ENCODE data around the gene ATP9B.
A peak's percentile ranks its signal among the peaks of the same experiment; 100 is the strongest.

ATP9B gene

DNA sequence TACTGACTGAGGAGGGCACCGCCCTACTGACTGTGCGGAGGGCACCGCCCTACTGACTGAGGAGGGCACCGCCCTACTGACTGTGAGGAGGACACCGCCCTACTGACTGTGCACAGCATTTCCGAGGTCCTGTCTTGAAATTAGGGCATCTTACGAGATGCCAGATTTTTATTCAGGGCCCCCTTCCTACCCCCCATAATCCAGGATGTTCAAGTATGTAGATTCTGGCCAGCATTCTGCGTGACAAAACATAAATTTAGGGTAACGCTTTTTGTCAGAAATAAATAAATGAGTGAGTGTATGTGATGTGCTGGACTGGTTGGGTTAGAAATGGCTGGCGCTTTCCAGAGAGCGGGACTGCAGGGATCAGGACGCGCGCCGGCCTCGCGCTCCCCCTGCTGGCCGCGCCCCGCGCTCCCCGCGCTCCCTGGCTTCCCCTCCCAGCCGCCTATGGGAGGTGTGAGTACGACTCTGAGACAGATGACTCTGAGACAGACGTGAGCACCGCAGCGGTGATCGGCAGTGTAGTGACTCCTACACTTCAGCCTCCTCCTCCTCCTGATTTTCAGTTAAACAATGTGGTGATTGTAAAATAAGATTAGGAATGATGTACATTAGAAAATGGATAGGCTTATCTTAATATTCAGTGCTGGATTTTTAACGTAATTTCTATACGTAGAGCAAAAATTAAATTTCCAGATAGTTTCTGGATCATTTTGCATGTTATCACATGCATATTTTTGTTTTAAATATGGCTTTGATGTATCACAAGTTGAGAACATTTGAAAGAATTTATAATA, 177.3 kb downstream of the ATP9B start:
- H3K4me2 ChIP-seq (ENCODE audit: low read length): no peak overlapping the region
- H3K9ac ChIP-seq (ENCODE audit: low read length): no peak overlapping the region
- no peak overlapping the region for H2AK5ac ChIP-seq (ENCODE audit: low read length)
- H3K27ac ChIP-seq (ENCODE audit: low read depth, low read length): no peak overlapping the region
- H3K36me3 ChIP-seq (ENCODE audit: control insufficient read depth, insufficient read depth, low read length): no peaks in the 10 kb centered on the region
- no peak overlapping the region for H2BK120ac ChIP-seq (ENCODE audit: low read depth, low read length)
- H3K4ac ChIP-seq (ENCODE audit: low read depth, low read length): no peak overlapping the region
- H2BK15ac ChIP-seq (replicated peaks; ENCODE audit: low read depth): no peak overlapping the region
- WGBS (ENCODE audit: extremely low coverage, insufficient coverage, low lambda C conversion rate): no CpG with 5 or more reads among the region's 31 CpGs
- H3K18ac ChIP-seq (ENCODE audit: low read length): no peak overlapping the region
- H3K4me3 ChIP-seq (ENCODE audit: low read length): no peak overlapping the region
- no peaks in the 10 kb centered on the region for H3K27me3 ChIP-seq (ENCODE audit: insufficient read depth, low read length, poor library complexity)
- H3K56ac ChIP-seq (ENCODE audit: low read length): no peak overlapping the region
- no peaks in the 10 kb centered on the region for H3K79me2 ChIP-seq (ENCODE audit: control insufficient read depth, insufficient read depth, low read length)
- no peak overlapping the region for H4K5ac ChIP-seq (ENCODE audit: low read length)
- peak; percentile 87 for DNase-seq
- no peak overlapping the region for H4K8ac ChIP-seq (ENCODE audit: low read depth, low read length)
- no peaks in the 10 kb centered on the region for H3K79me1 ChIP-seq (ENCODE audit: low read length)
- no peak overlapping the region for H3K23ac ChIP-seq (ENCODE audit: low read length)
- H3K4me1 ChIP-seq (ENCODE audit: control insufficient read depth, low read depth, low read length): no peaks in the 10 kb centered on the region
- no peak overlapping the region for H2BK5ac ChIP-seq (ENCODE audit: low read length)

DNA sequence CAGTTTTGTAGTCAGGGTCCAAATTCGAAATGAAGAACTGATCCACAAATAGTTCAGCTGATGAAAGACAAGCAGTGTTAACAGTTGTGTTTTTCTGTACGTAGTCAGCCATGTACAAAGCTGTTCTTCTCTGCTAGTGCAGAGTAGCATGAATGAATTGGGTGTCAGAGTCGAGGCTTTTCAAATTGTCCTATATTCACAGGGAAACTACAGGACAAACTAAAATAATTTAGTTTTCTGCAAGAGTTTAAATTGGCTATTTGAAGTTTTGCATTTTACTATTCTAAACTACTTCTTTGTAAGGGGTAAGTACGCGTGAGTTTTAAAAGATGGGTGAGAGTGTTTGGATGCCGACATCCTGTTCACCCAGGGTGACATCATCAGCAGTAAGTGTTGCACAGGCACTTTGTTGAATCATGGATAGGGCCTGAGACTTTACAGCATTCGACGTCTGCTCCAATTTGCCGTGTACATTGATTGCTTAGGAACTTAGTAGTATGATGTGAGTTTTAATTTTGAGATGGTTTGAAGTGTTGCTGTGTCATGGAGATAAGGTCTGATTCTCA, 179.4 kb downstream of the ATP9B start:
- Histone ChIP-seq H3K18ac (ENCODE audit: low read length) (no peak overlapping the region), H2BK120ac (ENCODE audit: low read depth, low read length) (no peak overlapping the region), H3K4me3 (ENCODE audit: low read length) (no peak overlapping the region), H3K27ac (ENCODE audit: low read depth, low read length) (no peak overlapping the region), H3K79me1 (ENCODE audit: low read length) (no peaks in the 10 kb centered on the region), H3K36me3 (ENCODE audit: control insufficient read depth, insufficient read depth, low read length) (no peaks in the 10 kb centered on the region), H4K5ac (ENCODE audit: low read length) (no peak overlapping the region), H3K4me1 (ENCODE audit: control insufficient read depth, low read depth, low read length) (no peaks in the 10 kb centered on the region), H3K4me2 (ENCODE audit: low read length) (no peak overlapping the region), H2BK5ac (ENCODE audit: low read length) (no peak overlapping the region), H3K23ac (ENCODE audit: low read length) (no peak overlapping the region), H3K9ac (ENCODE audit: low read length) (no peak overlapping the region), H3K27me3 (ENCODE audit: insufficient read depth, low read length, poor library complexity) (no peaks in the 10 kb centered on the region), H3K4ac (ENCODE audit: low read depth, low read length) (no peak overlapping the region), H2AK5ac (ENCODE audit: low read length) (no peak overlapping the region), H3K79me2 (ENCODE audit: control insufficient read depth, insufficient read depth, low read length) (no peaks in the 10 kb centered on the region), H2BK15ac (replicated peaks; ENCODE audit: low read depth) (no peak overlapping the region), H4K8ac (ENCODE audit: low read depth, low read length) (no peak overlapping the region), H3K56ac (ENCODE audit: low read length) (no peak overlapping the region)
- no CpG with 5 or more reads among the region's 9 CpGs for WGBS (ENCODE audit: extremely low coverage, insufficient coverage, low lambda C conversion rate)
- DNase-seq: peak; percentile 23

DNA sequence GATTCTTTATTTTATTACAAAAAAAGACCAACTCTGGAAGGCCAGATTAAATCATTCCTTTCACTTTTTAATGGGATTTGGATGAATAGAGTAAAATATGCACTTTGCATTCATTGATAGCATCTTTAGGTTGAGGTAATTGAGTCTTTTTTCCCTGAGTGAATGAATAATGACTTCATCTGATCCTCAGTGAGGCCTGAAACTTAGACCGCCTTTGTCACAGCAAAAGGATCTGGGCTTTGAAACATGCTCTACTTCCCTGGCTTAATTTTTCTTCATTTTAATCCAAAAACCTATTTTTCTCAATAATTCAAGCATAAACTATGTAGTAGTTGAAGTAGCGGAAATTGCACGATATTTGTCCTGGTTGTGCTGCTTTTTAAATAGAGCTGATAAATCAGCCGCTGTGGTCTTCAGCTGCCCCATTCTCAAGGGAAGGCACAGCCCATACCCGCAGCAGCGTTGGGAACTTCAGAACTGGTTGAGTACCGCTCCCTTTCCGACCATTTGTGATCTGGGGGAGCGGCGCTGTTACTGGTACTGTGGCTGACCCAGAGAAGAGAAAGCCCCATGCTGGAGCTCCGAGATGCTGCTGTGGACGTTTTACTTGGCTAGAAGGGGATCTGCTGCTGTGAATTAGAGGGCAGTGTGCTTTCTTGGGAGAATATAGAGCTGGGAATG, 181.2 kb downstream of the ATP9B start:
- H2BK120ac ChIP-seq (ENCODE audit: low read depth, low read length): no peak overlapping the region
- DNase-seq: no peak
- no peak overlapping the region for H2AK5ac ChIP-seq (ENCODE audit: low read length)
- no peak overlapping the region for H3K23ac ChIP-seq (ENCODE audit: low read length)
- no peak overlapping the region for H3K4me2 ChIP-seq (ENCODE audit: low read length)
- H4K8ac ChIP-seq (ENCODE audit: low read depth, low read length): no peak overlapping the region
- H3K56ac ChIP-seq (ENCODE audit: low read length): no peak overlapping the region
- no peaks in the 10 kb centered on the region for H3K79me2 ChIP-seq (ENCODE audit: control insufficient read depth, insufficient read depth, low read length)
- H3K4me1 ChIP-seq (ENCODE audit: control insufficient read depth, low read depth, low read length): no peaks in the 10 kb centered on the region
- no peak overlapping the region for H4K5ac ChIP-seq (ENCODE audit: low read length)
- no peak overlapping the region for H2BK15ac ChIP-seq (replicated peaks; ENCODE audit: low read depth)
- H3K4ac ChIP-seq (ENCODE audit: low read depth, low read length): no peak overlapping the region
- no peak overlapping the region for H3K4me3 ChIP-seq (ENCODE audit: low read length)
- H3K27ac ChIP-seq (ENCODE audit: low read depth, low read length): no peak overlapping the region
- WGBS (ENCODE audit: extremely low coverage, insufficient coverage, low lambda C conversion rate): no CpG with 5 or more reads among the region's 12 CpGs
- H3K18ac ChIP-seq (ENCODE audit: low read length): no peak overlapping the region
- H3K9ac ChIP-seq (ENCODE audit: low read length): no peak overlapping the region
- H3K79me1 ChIP-seq (ENCODE audit: low read length): no peaks in the 10 kb centered on the region
- H3K36me3 ChIP-seq (ENCODE audit: control insufficient read depth, insufficient read depth, low read length): no peaks in the 10 kb centered on the region
- no peak overlapping the region for H2BK5ac ChIP-seq (ENCODE audit: low read length)
- H3K27me3 ChIP-seq (ENCODE audit: insufficient read depth, low read length, poor library complexity): no peaks in the 10 kb centered on the region

DNA sequence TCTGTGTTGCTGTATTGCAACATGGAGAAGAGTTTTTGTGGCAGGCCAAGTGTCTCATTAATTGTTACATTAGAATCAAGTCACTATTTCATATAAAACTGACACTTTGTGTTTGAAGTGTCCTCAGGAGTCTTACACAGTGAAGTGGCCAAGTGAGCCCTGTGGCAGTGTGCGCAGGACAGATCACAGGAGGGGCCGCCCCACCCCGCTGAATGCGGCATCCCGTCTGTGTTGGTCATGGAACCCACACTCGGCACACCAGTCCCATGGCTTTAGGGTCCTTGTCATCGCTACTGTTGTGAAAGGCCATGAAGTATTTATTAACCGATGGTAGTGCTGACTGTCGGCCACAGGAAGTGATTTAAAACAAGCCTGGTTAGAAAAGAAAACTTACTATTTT, 181.8 kb downstream of the ATP9B start:
- H2BK15ac ChIP-seq (replicated peaks; ENCODE audit: low read depth): no peak overlapping the region
- no peak overlapping the region for H4K8ac ChIP-seq (ENCODE audit: low read depth, low read length)
- H3K4ac ChIP-seq (ENCODE audit: low read depth, low read length): no peak overlapping the region
- no CpG with 5 or more reads among the region's 9 CpGs for WGBS (ENCODE audit: extremely low coverage, insufficient coverage, low lambda C conversion rate)
- H2BK5ac ChIP-seq (ENCODE audit: low read length): no peak overlapping the region
- no peak overlapping the region for H3K4me2 ChIP-seq (ENCODE audit: low read length)
- no peak overlapping the region for H3K23ac ChIP-seq (ENCODE audit: low read length)
- DNase-seq: no peak
- H3K27me3 ChIP-seq (ENCODE audit: insufficient read depth, low read length, poor library complexity): no peaks in the 10 kb centered on the region
- no peak overlapping the region for H3K9ac ChIP-seq (ENCODE audit: low read length)
- H3K4me3 ChIP-seq (ENCODE audit: low read length): no peak overlapping the region
- no peaks in the 10 kb centered on the region for H3K36me3 ChIP-seq (ENCODE audit: control insufficient read depth, insufficient read depth, low read length)
- H3K56ac ChIP-seq (ENCODE audit: low read length): no peak overlapping the region
- no peaks in the 10 kb centered on the region for H3K79me1 ChIP-seq (ENCODE audit: low read length)
- H3K18ac ChIP-seq (ENCODE audit: low read length): no peak overlapping the region
- no peak overlapping the region for H3K27ac ChIP-seq (ENCODE audit: low read depth, low read length)
- no peaks in the 10 kb centered on the region for H3K4me1 ChIP-seq (ENCODE audit: control insufficient read depth, low read depth, low read length)
- H3K79me2 ChIP-seq (ENCODE audit: control insufficient read depth, insufficient read depth, low read length): no peaks in the 10 kb centered on the region
- no peak overlapping the region for H2AK5ac ChIP-seq (ENCODE audit: low read length)
- no peak overlapping the region for H4K5ac ChIP-seq (ENCODE audit: low read length)
- H2BK120ac ChIP-seq (ENCODE audit: low read depth, low read length): no peak overlapping the region

DNA sequence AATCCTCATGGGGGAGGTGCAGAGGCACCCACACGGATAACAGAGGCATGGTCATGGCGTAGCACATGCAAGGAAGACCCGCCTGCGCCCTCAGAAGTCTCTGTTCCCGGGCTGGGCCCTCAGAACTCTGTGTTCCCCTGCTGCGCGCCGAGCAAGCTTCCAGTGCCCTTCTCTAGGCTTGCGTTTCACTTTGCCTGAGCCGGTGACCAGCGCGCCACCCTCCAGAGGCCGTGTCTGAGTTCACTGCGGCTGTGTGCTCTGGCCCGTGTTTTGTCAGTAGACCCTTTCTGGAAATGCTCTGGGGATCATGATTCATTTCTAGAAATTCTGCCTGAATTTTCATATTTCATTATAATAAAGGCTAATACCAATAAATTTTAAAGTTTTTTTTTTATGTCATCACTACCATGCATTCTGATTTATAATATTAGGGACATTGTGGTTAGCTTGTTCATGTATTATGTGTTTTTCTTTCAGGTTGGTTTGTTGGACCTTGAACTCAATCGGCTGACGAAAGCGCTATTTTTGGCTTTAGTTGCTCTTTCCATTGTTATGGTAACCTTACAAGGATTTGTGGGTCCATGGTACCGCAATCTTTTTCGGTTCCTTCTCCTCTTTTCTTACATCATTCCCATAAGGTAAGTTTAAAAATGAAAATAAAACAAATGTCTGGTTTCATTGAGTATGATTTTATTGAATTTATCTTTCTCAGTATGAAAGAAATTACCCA, 183.9 kb downstream of the ATP9B start:
- no peak overlapping the region for H3K23ac ChIP-seq (ENCODE audit: low read length)
- H3K27ac ChIP-seq (ENCODE audit: low read depth, low read length): no peak overlapping the region
- no peak overlapping the region for H3K4me2 ChIP-seq (ENCODE audit: low read length)
- H3K4me3 ChIP-seq (ENCODE audit: low read length): no peak overlapping the region
- no peak overlapping the region for H2BK120ac ChIP-seq (ENCODE audit: low read depth, low read length)
- no peak overlapping the region for H2AK5ac ChIP-seq (ENCODE audit: low read length)
- no peak overlapping the region for H2BK5ac ChIP-seq (ENCODE audit: low read length)
- no CpG with 5 or more reads among the region's 20 CpGs for WGBS (ENCODE audit: extremely low coverage, insufficient coverage, low lambda C conversion rate)
- no peak overlapping the region for H3K4ac ChIP-seq (ENCODE audit: low read depth, low read length)
- no peak overlapping the region for H4K5ac ChIP-seq (ENCODE audit: low read length)
- H3K4me1 ChIP-seq (ENCODE audit: control insufficient read depth, low read depth, low read length): no peaks in the 10 kb centered on the region
- no peaks in the 10 kb centered on the region for H3K36me3 ChIP-seq (ENCODE audit: control insufficient read depth, insufficient read depth, low read length)
- no peaks in the 10 kb centered on the region for H3K79me1 ChIP-seq (ENCODE audit: low read length)
- H2BK15ac ChIP-seq (replicated peaks; ENCODE audit: low read depth): no peak overlapping the region
- no peak for DNase-seq
- no peak overlapping the region for H3K9ac ChIP-seq (ENCODE audit: low read length)
- no peaks in the 10 kb centered on the region for H3K27me3 ChIP-seq (ENCODE audit: insufficient read depth, low read length, poor library complexity)
- no peak overlapping the region for H3K56ac ChIP-seq (ENCODE audit: low read length)
- H3K79me2 ChIP-seq (ENCODE audit: control insufficient read depth, insufficient read depth, low read length): no peaks in the 10 kb centered on the region
- H4K8ac ChIP-seq (ENCODE audit: low read depth, low read length): no peak overlapping the region
- H3K18ac ChIP-seq (ENCODE audit: low read length): no peak overlapping the region
